Gastroesophageal sphincter (tissue), 3 donors: Measurements from ENCODE around the gene ENPEP.

ENCODE experiments used
- POLR2A ChIP-seq, 2 donors: fragments of 450-650 bp; IDR thresholded peaks; one replicate each; pipeline ENCODE4 v1.6.1; 2017; ENCODE audit warnings: antibody characterized with exemption in 2 of 2, mild to moderate bottlenecking in 2 of 2, moderate library complexity in 1 of 2
- POLR2AphosphoS5 ChIP-seq: sonication (generic); formaldehyde crosslinking; IDR thresholded peaks from one replicate; pipeline ENCODE4 v1.6.1; 2017; ENCODE audit warnings: antibody characterized with exemption
- TF ChIP-seq, protein P1 (sequence below), 4 experiments: fragments of 200-600 bp in 2 of 4; fragments of 450-650 bp in 2 of 4; sonication (generic) in 1 of 4; IDR thresholded peaks; one replicate each; pipeline ENCODE4 v1.5.1; 2017 to 2019; ENCODE audit warnings: antibody characterized with exemption in 4 of 4, mild to moderate bottlenecking in 2 of 4, moderate library complexity in 2 of 4

DNA sequence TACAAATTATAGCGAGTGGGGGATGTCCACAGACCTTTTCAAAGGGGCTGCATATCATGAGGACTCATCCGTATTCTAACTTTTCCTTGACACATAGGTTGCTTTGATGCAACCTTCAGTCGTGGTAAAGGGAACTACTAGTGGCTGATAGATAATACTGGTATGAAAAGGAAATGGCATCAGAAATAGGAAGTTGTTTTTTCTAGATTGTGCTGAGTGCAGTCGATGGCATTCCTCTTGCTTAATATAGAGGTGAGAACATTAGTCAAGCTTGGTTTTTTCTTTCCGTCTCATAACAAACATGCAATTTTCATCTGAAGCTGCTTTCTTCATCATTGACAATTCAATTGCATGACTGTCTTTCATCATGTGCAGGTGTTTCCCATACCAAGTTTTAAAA lies 16.6 kb downstream of the ENPEP start:
- TF ChIP-seq, protein P1, sequence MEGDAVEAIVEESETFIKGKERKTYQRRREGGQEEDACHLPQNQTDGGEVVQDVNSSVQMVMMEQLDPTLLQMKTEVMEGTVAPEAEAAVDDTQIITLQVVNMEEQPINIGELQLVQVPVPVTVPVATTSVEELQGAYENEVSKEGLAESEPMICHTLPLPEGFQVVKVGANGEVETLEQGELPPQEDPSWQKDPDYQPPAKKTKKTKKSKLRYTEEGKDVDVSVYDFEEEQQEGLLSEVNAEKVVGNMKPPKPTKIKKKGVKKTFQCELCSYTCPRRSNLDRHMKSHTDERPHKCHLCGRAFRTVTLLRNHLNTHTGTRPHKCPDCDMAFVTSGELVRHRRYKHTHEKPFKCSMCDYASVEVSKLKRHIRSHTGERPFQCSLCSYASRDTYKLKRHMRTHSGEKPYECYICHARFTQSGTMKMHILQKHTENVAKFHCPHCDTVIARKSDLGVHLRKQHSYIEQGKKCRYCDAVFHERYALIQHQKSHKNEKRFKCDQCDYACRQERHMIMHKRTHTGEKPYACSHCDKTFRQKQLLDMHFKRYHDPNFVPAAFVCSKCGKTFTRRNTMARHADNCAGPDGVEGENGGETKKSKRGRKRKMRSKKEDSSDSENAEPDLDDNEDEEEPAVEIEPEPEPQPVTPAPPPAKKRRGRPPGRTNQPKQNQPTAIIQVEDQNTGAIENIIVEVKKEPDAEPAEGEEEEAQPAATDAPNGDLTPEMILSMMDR (IDR thresholded peaks at IDR 0.05) = no peak
- TF ChIP-seq POLR2A (IDR thresholded peaks at IDR 0.05) (no peak), POLR2AphosphoS5 (no peak)
